Body of pancreas (tissue), 4 donors: ENCODE measurements around the gene FAM120C.

Experiments
- POLR2A ChIP-seq, 3 donors: fragments of 450-650 bp; IDR thresholded peaks; one replicate each; pipeline ENCODE4 v1.6.1; 2016; ENCODE audit warnings: antibody characterized with exemption in 3 of 3, mild to moderate bottlenecking in 2 of 3
- TF ChIP-seq, protein P1 (sequence below), 7 experiments: fragments of 450-650 bp in 4 of 7; fragments of 200-600 bp in 3 of 7; sonication (generic) in 3 of 7; IDR thresholded peaks; one replicate each; pipeline ENCODE4 v1.5.1; 2016 to 2019; ENCODE audit warnings: antibody characterized with exemption in 7 of 7

DNA sequence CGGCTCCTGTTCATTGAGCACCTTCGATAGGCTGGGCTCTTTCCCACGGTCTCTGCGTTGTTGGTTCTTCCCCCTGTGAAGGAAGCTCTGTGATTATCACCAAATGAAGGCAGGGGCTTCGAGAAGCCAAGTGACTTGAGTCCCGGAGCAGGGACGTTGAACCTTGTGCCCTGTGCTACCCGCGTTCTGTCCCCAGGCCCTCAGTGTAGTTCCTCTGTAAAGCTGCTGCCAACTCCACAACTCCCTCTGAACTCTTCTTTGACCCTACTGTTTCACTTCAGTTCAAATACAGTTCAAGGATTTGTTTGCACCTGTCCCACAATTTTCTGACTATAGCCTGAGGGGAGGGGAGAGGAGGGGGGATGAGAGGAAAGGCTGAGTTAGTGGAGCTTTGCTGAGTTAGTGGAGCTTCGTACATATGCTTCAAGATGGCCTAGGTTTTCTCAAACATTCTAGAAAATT lies 138.1 kb downstream of the FAM120C start:
- TF ChIP-seq, protein P1, sequence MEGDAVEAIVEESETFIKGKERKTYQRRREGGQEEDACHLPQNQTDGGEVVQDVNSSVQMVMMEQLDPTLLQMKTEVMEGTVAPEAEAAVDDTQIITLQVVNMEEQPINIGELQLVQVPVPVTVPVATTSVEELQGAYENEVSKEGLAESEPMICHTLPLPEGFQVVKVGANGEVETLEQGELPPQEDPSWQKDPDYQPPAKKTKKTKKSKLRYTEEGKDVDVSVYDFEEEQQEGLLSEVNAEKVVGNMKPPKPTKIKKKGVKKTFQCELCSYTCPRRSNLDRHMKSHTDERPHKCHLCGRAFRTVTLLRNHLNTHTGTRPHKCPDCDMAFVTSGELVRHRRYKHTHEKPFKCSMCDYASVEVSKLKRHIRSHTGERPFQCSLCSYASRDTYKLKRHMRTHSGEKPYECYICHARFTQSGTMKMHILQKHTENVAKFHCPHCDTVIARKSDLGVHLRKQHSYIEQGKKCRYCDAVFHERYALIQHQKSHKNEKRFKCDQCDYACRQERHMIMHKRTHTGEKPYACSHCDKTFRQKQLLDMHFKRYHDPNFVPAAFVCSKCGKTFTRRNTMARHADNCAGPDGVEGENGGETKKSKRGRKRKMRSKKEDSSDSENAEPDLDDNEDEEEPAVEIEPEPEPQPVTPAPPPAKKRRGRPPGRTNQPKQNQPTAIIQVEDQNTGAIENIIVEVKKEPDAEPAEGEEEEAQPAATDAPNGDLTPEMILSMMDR (IDR thresholded peaks at IDR 0.05): no peak
- TF ChIP-seq POLR2A (IDR thresholded peaks at IDR 0.05): no peak
